GM18511 (cell line): ENCODE results near the gene H2BK1.

ENCODE experiments used
- ATAC-seq: cut with Tn5 transposase; IDR thresholded peaks from one replicate; pipeline ENCODE4 v1.9.1; 2021; ENCODE audit warnings: mild to moderate bottlenecking, moderate library complexity; ENCODE audit not compliant: unreplicated experiment

The H2BK1 gene

DNA sequence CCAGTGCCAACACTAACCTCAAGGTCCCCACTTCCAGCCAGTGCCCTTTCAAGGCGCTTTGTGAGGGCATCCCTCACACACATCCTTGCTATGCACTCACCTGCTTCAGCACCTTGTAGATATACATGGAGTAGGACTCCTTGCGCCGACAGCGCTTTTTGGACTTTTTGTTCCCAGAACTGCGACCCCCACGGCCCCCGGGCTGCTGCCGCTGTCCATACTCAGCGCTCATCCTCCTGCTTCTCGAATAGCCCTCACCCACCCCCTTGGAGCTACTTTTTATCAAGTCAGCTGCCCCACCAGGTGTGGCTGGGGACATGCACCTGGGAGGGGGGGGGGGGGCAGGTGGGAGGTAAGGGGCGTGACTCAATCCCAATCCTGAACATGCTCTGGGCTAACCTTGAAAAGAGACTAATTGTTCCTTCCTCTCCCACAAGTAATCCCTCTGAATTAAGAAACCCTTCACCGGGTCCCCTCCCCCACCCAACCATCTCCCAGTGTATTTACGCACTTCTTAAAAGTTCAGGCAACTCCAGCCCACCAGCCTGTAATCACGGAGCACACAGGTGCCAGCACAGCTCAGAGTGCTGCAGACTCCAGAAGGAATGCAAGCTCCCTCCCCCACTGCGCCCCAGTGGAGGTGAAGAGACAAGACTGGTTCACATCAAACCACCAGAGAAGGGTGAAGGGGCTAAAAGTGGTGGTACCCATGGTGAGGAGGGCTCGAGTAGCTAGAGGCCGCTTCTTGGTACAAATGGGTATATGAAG is at the start of gene H2BK1:
TSS of gene H2BK1 (minus strand) at position 402 of the 768 bp plus-strand sequence. CDS start at position 232, 170 bp downstream.
- no peak for ATAC-seq

DNA sequence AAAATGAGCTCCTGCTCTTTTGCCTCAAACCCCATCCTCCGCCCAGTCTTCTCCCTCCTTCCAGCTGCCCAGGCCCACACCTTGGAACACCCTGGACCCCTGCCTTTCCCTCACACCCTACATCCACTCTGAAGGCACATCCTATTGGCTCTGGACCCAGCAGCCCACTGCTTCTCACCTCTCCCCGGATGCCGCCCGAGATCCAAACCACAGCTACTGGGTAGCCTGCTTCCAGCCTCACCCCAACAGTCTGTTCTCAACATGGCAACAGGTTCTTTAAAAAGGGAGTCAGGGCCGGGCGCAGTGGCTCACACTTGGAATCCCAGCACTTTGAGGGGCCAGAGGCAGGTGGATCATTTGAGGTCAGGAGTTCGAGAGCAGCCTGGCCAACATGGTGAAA is 47.7 kb upstream of the H2BK1 start:
- no peak for ATAC-seq

DNA sequence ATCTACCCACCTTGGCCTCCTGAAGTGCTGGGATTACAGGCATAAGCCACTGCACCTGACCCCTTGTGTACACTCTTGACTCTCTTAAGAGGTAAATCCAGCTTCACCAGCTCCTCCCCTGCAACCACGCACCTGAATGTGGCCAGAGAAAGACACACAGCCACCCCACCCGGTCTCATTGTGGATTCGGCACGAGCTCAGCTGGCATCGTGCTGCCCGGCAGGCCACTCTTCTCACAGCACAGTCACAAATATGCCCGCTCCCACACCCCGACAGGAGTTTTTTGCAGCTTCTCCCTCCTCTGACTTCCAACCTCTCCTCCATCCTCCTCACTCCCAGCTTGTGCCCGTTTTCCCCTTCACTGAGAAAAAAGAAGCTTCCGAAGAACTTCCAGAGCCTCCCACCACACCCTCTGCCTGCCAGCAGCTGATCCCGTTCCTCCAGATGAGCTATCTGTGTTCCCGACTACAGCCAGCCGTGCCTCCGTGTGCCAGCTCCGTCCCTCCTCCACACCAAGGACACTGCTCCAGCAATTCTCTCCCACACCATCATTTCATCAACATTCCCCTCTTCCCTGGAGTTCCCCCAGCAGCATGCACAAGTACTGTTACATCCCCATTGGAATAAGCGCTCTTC is 46.2 kb upstream of the H2BK1 start:
- ATAC-seq: no peak

DNA sequence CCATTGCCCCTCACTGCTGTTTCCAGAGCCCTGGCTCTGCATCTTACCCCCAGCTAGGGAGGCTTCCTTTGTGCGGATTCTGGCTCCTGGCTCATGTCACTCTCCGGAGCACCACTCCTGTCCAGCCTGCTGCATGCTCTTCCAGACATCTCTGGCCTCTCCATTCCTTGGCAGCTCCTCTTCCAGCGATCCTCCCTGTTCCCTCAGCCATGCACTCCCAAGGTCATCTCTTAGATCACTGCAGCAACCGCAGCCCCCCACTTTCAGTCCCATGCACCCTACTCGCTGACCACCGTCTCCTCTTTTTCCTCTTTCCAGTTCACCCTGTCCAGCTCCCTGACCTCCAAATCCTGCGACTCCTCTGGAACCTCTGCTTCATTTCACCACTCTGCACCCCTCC is 45.1 kb upstream of the H2BK1 start:
- no peak for ATAC-seq

DNA sequence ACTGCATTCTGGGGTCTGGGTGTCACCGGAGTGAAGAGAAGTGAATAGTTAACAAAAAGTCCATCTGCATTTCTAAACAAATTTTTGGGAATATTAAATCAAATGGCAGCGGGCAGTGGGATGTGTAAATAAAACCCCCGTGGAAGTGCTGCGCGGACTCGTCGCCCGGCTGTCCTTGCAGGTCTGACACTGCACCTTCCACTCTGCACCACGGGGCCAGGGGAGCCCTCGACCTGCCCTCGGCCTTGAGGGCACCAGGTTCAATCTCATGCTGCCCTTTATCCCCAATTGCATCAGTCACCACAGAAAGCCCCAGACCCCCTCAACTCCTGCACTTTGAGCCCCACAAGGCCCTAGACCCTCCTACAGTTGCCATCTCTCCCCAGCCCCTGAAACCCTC is 44.6 kb upstream of the H2BK1 start:
- ATAC-seq: no peak

DNA sequence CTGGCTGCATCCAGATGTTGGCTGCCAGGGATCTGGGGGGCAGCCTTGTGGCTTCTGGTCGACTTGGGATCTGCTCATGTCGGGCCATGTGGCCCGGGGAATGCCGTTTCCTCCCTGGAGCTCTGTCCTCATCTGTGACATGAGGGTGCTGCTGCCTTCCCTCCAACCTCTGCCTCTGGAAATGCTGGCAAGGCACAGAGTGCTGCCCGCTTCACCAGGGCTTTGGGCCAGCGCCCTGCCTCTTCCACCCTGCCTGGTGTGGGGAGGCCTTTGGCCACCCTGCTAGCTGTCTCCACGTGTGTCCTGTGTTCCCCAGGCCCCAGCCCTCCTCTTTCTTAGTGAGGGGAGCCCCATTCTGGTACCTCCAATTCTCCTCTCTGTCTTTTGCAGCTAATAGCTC is 44.0 kb upstream of the H2BK1 start:
- ATAC-seq: no peak

DNA sequence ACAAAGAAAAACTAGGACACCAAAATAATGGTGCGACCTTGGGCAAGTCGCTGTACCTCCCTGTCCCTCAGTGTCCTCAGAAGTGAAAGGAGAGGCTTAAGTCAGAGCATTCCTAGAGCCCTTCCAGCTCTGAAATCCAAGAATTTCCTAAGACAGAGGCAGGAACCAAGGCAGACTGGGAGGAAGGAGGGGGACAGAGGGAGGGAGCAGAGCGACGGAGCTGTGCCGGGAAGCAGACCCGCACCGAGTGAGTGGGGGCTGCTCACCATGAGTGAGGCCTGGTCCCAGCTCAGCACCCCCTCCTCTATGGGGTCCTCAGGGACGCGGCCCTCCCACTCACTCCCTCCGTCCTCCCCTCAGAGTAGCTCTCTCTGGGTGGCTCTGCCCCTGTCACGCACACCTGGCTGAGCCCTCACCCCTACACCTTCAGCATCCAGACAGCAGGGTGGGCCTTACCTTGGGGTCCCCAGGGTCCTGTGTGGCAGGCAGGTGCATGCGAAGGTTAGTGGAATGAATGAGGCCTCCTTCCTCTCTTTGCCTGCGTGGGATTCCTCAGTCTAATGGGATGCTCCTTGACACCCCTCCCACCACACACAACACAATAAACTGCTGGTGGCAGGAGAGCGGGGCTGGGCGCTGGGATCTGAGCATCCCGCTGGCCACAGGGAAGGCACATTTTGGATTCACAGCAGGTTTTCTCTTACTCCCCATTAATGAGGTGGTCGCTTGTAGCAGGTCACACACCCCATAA is 42.8 kb upstream of the H2BK1 start:
- no peak for ATAC-seq

DNA sequence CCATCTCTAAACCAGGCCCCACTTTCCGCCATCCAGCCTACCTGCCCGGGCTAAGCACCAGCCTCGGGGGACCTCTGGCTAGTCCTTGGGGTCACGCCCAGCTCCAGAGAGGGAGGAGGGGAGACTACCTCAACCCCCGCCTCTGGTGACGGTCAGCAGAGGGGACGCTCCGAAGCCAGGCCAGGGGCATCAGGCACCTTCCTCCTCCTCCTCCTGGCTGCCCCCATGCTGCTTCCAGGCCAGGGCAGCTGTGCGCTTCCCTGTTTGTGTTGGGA is 42.2 kb upstream of the H2BK1 start:
- ATAC-seq: no peak

DNA sequence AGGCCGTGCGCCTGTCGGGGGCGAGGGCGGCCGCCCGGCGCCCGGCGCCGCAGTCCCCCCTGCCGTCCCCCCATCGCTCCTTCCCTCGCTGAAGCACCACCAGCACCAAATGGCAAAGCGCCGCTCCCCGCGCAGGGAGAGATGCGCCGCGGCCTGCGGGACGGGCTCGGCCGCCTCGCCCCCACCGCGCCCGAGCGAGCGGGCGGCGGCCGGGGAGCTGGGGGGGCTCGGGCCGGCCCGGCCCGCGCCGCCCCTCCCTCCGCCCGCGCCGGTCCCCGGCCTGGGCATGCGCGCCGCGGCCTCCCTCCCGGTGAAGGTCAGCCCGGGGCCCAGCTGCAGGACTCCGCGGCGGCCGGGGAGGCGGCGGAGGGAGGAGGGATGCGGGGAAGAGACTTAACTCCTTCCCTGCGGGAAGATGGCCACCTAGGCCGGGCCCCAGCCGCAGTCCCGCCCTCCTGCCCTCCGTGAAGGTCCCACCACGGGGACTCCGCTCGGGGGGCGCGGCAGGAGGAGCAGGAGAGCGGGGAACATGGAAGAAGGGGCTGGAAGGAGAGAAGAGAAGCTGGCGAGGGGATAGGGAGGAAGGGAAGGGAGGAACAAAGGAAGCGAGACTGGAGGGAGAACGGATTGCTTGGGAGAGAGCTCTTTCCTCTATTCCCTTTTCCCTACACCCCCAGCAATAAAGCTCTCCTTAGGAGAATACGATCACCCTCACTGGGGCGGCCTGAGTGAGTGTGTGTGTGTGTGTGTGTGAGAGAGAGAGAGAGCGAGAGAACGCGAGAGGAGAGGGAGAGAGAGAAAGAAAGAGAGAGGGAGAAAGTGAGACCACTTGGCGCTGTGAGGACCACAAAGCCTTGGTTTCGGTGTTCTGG is 41.6 kb upstream of the H2BK1 start:
- ATAC-seq: no peak

DNA sequence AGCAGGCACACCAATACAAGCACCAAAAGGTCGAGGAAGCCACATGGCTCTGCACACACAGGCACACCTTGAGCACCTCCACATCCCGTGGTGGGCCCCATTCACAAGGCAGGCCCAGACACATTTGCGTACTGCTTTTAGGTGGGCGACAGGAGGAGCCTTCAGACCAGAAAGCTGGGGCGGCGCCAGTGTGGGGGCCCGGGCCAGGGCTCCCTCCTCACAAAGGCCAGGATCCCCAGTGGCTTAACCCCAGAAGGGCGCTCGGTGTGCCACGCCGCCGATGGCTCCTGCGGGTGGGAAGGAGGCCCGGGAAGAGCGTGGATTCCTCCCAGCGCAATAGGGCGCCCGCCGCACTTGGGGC is 41.0 kb upstream of the H2BK1 start:
- ATAC-seq: no peak

DNA sequence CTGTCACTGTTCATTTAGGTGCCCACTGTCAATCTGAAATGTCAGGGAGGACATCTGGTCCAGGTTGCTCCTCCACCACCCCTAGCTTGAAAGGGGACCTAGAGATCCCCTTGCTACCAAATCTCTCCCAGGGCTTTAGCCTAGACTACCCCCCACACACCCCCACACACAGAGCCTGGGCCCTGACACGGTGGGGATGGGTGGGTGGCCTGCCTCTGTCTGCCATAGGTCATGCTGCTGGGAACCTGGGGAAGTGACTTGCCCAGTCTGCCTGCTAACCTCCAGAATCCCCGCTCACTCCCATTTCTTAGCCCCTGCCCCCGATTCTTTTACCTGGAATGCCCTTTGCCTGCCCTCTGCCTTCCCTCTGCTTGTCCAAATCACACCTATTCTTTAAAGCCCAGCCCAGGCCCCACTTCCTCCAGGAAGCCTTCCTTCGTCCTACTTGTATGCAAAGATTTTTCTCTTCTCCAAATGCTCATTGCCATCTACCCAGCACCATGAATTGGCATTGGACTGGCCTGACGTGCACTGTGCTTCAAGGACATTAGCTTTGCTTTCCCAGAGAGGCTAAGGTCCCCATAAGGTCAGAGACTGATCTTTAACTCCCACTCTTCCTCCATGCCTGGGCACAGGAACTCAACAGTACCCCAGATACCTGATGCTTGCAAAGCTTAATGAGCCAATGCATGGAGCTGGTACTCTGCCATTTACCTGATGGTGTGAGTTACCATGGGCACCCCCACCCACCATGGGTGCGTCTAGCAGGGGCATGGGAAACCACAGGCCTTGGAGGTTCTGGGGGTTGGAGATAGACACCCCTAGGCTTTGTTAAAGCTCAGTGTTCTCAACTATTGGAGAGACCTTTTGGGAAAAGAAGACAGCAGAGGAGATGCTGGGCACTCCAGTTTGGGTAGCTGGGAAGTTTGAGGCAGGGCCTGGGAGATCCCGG is 40.2 kb upstream of the H2BK1 start:
- ATAC-seq: no peak

DNA sequence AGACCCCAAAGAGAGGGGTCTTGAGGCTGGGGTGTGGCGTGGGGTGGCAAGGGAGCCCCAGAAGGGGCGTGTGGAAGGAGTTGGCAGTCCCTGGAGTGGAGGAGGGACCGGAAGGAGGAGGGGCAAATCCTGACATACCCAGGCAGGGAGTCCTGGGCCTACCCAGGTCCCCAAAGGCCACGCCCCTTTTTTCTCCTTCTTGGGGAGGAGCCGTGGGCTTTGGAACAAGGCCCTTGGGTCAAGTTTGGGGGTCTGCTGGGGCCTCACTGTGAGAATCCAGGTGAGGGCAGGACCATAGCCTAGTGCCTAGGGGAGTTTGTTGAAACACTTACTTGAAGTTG is 39.4 kb upstream of the H2BK1 start:
- ATAC-seq: no peak

DNA sequence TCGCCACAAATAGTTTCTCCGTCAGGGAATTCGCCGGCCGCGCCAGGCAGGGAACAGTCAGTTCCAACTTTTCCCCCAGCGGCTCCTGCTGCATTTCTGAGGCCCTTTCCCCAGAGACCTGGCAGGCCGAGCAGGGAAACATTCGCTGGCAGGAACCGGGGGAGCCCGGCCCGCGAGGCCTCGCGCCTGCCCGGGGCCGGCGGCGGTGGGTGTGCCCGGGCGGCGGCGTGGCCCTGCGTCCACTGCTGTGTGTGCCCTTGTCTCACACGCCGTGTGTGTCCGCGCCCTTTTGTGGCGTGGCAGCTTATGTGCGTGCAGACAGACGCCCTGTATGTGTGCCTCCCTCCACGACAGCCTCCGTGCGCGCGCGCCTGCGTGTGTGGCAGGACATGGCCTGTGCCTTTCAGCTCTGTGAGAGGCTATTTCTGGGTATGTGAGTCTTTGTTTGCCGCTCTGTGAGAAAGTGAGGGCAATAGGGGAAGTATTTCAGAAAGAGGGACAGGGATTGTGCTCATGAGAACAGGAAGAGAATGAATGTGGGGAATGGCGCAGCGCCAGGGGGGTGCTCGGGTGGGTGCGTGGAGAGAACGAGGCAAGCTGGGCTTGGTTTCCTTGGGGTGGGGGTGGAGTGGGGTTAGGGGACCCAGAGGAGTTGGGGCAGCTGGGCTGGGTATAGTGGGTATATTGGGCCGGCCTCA is 38.9 kb upstream of the H2BK1 start:
- no peak for ATAC-seq

DNA sequence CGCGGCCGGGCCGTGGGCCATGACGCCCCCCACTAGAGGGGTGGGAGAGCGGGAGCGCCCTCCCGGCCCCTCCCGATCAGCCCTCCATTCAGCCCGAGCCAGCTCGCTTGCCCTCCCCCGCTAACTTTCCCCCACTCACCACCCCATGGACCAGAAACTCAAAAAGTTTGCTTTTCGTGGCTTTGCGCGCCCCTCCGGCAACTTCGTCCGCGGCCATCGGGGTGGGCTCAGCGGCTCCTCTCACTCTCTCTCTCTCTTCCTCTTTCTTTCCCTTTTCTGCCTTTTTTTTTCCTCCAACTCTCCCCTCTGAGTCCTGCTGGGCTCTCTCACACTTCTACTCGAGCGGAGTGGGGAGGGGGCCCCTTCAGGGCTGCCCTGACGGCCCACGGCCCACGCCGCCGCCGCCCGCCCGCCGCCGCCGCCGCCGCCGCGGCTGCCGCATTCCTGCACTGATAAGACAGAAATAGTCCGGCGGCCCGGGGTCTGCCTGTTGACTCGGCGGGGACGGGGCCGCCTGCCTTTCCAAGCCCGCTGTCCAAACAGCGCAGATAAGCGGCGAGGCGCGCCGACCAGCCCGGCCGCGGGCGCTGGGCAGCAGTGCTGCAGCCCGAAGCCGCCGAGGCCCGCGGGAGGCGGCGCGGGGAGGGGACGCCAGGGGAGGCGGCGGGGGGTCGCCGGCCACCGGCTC is 38.2 kb upstream of the H2BK1 start, which contains the start of gene SMARCD3:
TSS of gene SMARCD3 (minus strand) at position 349 of the 688 bp plus-strand sequence. CDS start at position 217, 132 bp downstream.
- ATAC-seq: no peak

DNA sequence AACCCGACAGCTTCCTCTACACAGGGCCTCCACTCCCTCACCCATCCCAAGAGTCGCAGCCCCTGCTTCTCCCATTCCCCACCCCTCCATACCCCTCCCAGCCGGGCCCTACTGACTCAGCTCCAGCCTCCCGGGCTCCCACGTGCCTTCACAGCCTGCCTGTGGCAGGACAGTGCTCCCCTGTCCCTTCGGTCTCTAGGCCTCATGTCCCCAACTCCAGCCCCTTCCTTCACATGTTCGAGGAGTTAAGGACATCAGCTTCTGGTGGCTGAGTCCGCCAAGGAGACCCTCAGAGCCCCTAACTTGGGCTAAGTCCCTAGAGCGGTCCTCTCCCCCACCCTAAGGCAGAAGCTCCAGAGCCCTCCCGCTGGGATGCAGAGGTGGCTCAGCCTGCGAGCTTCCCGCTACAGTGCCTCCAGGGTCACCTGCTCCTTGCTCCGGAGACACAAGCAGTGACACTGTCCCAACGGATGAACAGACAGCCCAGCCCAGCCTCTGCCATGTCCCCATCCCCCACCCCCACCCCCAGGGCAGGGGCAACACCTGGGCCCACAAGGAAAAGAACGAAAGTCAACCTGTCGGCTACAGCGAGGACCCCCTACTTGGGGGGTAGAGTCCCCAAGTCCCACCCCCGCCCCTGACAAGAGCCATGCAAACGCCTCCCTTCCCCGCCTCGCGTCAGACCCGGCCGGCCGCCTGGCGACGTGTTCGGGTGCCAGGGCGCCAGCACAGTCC is 37.5 kb upstream of the H2BK1 start:
- ATAC-seq: no peak

DNA sequence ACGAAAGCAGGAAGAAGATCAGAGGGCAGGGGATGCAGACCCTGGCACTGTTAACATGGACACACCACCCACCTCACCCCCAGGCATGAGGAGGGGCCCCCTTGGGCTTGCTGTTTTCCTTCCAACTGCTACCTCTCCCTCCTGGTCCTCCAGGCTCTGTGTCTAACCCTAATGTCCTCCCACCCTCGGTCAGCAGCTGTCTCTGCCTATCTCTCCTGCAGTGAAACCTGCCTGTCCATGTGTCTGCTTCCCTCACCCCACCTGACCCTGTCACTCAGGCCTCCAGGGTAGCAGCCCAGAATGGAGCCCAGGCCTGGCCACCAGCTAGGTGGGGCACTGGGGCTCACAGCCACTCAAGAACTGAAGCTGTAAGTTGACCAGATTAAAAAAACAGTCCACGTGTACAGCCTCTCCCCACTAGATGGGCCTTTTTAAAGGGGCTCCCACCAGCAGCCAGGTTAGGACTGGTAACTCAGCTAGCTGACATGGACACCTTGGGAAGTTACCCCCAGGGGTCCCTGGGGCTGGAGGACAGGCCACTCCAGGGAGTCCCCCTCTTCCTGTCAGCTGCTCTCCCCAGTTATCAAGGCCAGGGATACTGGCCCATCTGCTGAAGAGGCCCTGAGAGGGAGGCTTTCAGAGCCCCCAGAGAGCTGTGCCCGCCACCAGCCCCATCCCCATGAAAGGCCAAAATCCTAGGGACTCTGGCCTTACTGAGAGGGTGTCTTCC is 36.7 kb upstream of the H2BK1 start:
- no peak for ATAC-seq

DNA sequence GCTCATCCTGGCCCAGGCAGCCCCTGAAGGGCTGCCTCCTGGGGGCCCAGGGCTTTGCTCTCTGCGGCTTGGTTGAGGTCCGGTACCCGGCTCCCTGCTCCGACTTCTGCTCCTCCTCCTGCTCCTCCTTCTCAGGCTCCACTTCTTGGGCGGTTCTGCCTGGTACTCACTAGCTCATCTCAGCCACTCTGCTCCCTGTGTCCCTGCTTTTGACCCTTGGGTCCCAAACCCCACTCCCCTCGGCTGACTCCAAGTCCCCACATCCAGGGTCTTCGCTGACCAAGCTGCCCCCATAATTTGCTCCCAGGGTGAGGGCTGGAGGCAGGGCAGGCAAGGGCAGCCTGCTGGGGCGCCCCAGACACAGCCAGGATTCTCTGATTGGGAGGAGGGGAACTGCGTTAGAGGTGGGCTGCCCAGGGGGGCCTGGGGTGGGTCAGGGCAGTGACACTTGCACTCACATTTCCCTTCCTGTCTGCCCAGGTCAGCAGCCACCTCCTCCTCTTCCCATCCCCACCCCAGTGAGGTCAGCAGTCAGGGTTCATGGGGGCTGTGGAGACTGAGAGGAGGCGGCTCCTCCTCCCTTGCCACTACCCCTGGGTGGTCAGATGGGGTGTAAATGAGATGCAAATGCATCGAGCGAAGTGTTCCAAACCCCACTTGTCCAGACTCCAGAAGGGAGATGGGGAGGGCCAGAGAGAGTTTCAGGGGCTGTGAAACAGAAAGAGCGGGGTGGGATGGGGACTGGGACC is 36.0 kb upstream of the H2BK1 start:
- no peak for ATAC-seq
